T-helper 2 cell treated with Interferon-gamma antibody and Interleukin-4, amounts not matched to agents 100 ng/mL and 5 ng/mL, for 36 hours (primary cell): Measurements from ENCODE around the gene FSTL5. TPM values are rescaled to one million over a fixed set of nuclear protein-coding genes. Genes with fewer than 3 reads are reported as not detected.
"Not testable (repeated sequence)": the region's sequence is repeated elsewhere in the genome, so short reads cannot be mapped to it uniquely, and the experiment has no call there.

Experiments
- intact Hi-C: fragments of 100-400 bp; cut with micrococcal nuclease; formaldehyde crosslinking; loops from one replicate; pipeline ENCODE4 v1.15.1; 2023
- total RNA-seq: library from RNA; stranded (reverse); gene quantifications from 2 replicates; pipeline ENCODE4 v1.2.3, GENCODE V29; 2022

FSTL5 gene
- not detected in 2 replicates for total RNA-seq

DNA sequence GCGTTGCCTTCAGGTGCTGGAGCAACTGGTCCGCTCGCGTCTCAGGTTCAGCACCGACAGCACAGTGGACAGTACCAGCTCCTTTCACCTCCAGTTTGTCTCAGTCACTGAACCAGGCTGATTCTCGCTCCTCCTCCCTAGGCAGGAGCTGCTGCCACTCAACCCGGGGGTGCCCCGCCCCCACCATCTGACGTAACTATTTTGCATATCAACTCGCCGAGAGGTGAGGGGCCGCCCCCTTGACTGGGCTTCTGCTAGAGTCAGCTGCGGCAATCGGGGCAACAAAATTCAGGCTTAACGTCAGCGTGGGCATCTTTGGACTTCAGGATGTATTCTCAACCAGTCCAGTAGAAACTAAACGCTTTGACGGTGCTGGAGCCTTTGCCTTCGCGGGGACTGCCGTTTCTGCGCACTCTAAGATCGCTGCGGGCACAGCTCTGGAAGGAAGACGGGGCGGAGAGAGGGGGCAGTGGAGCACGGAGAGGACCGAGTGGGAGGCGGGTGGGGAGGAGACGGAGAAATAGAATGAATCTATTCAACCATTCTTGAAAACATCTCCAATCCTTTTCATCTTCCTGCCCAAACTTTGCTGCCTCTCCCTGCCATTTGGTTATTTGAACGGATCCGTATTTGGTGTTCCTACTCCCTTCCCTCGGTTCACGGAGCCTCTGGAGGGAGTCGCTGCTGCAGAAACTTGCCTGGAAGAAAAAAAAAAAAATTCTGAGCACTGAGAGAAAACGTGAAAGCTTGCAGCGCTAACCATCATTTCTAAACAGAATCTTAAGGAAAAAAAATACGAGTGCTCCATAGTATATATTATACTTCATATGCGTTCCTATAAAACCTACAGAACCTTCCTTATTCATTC, at the start of gene FSTL5:
TSS of gene FSTL5 (minus strand) at position 109 of the 868 bp plus-strand sequence. CDS start 52,604 bp downstream, outside the sequence.
- intact Hi-C loops, result no loop called here

DNA sequence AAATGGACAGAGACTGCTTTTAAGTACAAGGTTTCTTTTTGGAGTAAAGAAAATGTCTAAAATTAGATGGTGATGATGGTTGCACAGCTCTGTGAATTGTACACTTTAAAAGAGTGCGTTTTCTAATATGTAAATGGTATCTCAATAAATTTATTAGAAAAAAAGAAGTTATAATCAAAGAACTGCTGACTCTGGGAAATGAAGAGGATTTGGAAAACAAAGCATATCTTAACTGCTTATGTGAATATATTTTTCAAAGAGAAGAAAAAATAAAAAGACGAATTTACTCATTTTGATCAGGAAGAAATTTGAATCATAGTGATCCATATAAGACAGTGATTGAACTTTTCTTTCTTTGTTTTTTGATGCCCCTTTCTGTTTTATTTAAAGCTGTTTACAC, 45.9 kb upstream of the FSTL5 start:
- intact Hi-C loops, result no loop called here

DNA sequence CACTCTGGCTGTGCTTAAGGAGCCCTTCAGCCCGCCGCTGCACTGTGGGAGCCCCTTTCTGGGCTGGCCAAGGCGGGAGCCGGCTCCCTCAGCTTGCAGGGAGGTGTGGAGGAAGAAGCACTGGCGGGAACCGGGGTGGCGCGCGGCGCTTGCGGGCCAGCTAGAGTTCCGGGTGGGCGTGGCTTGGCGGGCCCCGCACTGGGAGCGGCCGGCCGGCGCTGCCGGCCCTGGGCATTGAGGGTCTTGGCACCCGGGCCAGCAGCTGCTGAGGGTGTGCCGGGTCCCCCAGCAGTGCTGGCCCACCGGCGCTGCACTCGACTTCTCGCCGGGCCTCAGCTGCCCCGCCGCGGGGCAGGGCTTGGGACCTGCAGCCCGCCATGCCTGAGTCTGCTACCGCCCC, 39.7 kb upstream of the FSTL5 start:
- intact Hi-C loops, result not testable (repeated sequence)

DNA sequence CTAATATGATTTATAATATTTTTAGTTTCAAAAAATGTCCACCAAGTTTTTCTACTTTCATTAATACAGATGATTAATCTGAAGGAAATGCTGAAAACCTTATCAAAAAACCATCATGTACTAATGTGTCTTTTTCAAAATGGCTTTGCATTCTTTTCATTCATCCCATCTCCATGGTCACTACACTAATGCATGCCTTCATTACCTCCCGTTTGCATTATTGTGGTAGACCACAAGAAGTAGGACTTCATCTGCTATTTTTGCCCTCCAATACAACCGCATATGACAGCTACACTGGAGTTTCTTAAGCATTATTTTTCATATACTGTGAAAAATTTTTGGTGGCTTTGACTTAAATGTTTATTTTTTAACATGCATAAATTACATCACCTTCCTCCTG, 37.9 kb upstream of the FSTL5 start:
- intact Hi-C loops, result no loop called here

DNA sequence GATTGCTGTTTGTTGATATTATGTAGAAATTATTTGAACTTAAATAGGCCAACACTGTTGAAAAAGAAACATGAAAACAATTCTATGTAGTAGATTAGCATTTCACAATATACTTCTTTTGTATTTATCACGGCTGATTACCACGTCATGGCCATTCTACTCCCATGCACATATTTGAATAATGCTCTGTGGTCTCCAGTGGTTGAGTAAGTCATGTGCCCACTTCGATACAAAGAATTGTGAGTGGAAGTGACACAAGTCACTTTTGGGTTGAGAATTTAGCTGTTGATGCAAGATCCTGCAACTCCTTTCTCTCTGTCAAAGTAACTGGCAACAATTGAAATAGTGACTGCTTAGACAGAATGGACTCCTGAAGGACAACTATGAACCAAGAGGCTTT, 6.7 kb upstream of the FSTL5 start:
- intact Hi-C loops, result no loop called here

DNA sequence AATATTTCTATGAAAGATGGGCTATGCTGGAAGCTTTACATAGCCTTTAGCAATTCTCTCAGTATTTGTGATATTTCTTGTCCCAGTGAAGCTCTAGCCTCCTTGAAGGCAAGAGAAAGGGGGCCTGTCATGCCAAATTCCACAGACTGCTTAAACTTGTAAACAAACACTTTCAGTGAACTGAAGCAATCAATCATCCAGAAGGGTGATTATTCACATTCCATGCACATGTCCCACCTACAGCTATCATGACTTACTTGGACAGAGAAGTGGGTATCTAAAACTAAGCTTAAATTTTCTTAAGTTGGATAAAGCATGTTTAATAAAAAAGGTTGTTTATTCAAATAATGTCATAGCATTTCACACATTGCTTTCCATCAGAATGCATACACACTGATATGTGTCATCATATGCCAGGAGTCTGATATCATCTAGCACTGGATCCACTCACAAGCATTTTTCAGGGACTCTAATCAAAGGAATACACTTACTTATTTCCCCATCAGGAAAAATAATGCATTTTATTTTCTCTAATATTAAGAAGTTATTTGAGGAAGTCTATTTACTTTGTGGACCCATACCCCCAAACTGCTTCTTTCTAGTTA, 1.2 kb upstream of the FSTL5 start:
- intact Hi-C loops, result no loop called here

DNA sequence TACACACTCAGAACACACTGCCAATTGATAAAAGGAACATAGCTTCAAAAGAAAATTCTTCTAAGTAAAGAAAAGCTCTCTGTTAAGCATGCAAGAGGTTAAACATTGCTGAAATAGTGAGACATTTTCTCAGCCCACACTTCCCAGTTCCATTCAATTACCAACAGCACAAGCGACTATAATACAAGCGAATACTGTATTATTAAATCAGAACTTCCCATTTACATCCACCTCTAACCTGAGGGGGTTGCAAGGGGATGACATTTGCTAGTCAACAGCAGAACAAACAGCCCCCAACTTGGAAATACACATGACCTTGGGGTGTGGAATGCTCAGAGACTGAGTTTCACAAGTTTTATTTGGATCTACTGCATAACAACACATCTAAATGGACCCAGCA, 1.1 kb downstream of the FSTL5 start:
- intact Hi-C loops, result no loop called here

DNA sequence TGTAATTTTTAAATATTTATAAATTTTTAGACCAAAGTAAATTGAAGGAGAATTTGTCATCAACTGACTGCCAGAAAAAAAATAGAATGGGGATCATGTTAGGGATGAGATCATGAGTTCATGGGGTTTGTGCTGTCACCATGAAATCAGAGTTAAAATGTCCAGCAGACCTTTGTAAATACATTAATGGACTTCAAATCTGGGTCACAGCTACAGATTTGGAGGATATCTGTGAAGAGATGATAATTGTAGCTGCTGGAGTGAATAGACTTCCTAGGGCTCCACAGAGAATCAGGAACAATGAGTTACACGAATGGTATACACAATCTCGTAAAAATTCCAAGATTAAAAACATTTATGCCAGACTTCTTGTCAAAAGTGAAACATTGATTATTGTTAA, 6.6 kb downstream of the FSTL5 start:
- intact Hi-C loops, result no loop called here

DNA sequence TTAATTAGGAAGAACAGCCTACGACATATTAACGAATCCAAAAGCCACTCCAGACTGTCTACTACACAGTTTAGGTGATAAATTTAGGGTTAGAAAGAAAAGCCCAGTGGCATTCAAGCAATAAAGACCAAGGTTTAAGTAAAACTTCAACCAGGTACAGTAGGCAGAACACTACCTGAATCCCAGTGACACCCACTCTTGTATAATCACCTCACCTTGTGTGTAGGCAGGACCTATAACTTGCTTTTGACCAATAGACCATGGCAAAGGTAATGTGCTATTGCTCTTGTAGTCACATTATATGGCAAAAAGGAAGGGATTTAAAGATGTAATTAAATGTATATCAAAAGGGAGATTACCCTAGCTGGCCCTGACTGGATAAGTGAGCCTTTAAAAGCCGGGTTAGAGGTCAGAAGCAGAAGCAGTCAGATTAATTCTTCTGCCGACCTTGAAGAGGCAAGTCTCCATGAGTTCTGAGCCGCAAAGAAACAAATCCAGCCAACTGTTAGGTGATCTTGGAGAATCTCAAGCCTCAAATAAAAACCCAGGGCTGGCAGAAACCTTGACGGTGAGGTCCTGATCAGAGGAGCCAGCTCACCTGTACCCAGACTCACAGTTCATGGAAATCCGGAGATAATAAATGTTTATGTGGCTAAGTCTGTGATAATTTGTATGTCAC, 8.8 kb downstream of the FSTL5 start:
- intact Hi-C loops, result no loop called here

DNA sequence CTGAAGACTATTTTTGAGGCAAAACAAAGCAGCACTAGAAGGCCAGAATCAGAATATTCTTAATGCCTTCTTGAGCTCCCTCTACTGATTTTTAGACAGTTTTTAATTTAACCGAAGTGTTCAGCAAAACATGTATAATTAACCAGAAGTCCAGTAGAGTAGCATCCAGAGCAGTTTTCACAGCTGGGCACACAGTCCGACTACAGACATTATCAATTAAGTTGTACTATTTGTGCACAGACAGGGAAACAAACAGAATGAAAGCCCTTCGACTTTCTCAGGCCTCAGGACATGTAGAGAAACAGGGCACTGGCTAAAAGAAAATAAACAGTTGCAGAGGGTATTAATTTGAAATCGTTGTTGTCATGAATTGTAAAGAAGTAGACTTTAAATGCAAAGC, 11.9 kb downstream of the FSTL5 start:
- intact Hi-C loops, result no loop called here

DNA sequence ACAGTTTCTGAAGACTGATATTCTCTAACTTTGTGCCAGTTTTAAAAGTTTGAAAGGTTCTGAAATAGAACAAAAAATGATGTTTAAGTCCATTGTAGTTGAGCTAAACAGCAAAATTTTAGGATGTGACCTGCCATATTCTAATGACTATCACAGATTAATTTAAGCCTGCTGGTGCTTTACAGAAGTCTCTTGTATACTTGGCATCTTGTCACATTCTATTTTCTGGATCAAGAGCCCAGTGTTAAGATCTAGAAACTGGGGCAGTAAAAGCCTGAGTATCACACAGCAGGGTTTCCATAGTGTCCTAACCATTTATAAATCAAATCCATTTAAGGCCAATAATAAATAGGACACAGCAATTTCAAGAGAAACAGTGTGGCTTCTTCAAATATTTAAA, 12.4 kb downstream of the FSTL5 start:
- intact Hi-C loops, result no loop called here

DNA sequence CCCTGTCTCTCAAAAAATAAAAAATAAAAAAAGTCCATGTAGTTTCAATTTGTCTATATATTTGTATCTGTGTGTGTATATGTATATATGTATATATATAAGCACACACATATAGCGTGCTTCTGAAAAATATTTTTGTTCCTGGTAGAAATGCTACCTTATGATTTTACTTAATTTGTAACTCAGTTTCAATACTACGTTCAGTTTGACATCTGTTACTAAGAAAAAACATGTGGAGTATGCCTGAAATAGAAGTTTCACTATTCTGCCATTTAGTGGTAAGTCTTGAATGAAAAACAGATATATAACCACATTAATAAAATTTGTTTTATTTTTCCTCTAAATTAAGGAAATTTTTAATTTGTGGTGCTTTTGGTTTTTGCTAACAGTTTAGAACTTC, 14.2 kb downstream of the FSTL5 start:
- intact Hi-C loops, result no loop called here

DNA sequence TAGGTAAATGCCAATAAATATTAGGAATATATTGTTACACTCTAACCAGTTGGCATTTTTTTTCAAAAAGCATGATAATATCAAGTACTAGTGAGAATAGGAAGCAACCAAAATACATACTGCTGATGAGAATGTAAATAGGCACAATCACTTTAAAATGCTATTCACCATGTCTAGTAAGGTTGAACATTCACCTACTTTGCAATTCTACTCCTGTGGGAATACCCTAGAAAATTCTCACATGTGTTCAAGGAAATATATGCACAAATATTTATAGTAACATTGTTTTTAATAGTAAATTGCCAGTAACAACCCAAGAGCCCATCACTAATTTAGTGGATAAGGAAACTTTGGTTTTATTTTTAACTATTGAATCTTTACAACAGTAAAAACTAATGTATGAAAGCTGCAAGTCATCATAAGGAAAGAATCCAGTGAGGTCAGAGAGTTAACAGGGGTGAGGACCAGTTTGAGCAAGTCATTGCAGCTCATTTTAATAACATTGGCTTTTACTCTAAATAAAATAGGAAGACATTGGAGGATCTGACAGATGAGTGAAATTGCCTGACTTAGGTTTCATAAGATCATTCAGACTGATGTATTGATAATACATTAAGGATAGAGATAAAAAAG, 23.6 kb downstream of the FSTL5 start:
- intact Hi-C loops, result no loop called here

DNA sequence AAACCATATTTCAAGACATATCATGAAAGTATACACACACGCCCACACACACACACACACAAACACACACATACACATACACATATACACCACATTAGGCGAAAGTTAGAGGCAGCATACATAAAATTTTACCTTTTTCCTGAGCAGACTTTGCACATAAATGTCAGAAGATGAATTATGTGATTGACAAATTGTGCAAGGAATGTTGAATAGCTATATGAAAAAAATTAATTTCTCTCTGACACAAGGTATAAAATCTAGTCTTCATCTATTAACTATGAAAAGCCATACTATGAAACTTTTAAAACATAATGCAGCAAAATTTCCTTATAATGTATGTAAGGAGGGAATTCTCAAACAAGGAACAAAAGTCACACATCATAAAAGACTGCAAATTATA, 24.4 kb downstream of the FSTL5 start:
- intact Hi-C loops, result no loop called here

DNA sequence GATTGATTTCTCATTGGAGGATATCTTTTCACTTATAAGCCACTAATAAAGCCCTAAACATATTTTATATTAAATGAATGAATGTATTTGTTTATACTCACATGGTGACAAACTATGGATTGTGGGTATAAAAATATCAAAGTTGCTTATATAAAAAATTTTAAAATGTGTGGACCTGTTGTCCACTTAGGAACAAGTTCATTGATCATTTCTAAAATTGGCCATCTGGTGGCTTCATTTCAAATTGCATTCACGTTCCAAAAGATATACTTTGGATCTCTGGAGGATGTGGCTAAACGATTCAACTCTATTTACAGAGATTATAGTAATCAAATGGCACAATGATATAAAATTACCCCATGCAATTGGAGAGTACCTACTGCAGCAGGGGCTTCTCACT, 32.5 kb downstream of the FSTL5 start:
- intact Hi-C loops, result no loop called here

DNA sequence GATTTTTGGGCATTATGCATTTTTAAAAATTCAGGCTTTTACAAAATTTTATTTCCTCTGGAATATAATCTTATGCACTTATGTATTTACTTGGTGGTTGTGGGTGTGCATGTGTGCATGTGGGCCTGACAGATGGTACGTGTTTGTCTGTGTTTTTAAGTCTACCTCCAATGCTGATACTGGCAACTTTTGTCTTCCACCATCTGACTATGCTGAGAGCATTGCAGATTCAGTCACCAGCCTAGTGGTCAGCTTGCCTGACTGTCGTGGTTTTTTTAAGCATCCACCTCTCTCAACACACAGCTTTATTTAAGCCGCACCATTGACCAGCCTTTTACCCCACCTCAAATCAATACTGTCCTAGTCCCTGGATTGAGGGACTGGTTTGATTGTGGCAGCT, 37.1 kb downstream of the FSTL5 start:
- intact Hi-C loops, result no loop called here

DNA sequence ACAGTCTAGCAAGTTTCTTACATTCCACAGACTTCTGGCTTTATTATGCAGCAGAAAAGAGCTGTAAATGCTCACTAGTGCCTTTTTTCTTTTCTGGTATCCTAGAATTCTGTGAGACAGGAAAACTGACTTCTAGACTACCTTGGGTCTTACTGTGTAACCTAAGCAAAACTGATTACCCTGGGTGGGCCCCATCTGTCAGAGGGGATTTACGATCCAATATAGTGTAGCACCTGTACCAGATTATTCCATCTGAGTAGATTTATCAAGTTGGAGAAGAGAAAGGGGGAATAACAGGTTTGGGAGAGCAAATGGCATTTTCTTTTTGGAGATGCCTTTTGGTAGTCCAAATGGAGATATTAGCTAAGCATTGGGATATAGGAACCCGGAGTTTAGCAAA, 46.7 kb downstream of the FSTL5 start:
- intact Hi-C loops, result no loop called here

DNA sequence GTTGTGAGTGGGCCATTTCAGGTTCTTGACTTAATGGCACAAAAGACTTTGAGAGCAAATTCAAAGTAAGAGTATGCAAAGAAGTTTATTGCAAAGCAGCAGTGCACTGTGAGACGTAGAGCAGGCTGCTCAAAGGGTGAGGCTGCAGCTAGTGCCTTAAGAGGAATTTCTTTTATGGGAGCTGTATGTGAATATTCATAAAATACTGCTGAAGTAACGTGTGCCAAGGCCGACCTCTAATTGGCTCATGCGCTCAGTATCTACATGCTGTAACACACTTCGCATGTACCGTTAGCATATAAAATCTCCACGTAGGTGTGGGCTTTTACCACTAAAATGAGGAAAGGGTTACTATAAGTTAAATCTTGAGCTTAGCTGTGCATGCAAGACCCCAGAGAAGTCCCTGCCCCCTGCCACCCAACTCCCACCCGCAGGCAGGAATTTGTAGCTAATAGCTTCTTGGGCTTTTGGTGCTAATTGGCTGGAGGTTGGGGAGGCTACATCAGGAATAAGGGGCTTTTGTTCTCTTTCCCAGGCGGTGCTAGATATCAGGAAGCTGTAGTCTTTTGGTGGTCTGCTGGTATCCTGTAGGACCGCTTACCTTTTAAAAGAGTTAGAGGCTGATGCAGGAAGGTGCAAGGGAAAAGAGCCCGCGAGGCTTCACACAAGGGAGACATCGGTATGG, 47.6 kb downstream of the FSTL5 start:
- intact Hi-C loops, result no loop called here

DNA sequence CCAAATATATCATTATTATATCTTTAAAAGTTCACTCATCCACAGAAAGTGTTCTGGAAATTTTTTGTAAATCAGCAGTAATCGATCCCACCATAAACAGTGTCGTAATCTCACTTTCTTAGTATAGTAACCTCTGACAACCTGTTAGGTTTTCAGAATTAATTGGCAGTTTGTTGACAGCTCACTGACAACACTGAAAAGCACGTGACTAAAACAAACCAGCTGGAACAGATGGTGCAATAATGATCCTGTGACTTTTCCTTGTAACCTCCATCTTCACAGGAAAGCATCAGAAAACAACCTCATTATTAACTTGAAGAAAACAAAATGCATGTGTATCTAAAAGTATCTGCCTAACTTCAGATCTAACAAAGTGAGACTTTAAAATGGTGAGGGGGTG, 48.5 kb downstream of the FSTL5 start:
- intact Hi-C loops, result no loop called here

DNA sequence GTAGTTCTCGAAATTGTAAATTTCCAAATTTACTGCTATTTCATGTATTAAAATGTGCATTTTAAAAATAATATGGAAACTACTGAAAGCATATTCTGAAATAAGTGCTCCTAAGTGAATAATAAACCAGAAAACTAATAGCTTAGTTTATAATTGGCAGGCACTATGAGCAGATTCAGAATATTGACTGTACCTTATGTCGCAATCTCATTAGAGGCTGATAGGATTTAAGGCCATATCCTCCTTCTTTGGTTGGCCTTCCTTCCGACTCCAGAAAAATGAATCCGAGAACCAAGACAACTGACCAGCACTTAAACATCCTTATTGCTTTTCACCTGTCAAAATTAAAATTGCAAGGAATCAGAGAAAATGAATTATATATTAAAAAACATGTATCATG, 52.7 kb downstream of the FSTL5 start:
- intact Hi-C loops, result no loop called here

DNA sequence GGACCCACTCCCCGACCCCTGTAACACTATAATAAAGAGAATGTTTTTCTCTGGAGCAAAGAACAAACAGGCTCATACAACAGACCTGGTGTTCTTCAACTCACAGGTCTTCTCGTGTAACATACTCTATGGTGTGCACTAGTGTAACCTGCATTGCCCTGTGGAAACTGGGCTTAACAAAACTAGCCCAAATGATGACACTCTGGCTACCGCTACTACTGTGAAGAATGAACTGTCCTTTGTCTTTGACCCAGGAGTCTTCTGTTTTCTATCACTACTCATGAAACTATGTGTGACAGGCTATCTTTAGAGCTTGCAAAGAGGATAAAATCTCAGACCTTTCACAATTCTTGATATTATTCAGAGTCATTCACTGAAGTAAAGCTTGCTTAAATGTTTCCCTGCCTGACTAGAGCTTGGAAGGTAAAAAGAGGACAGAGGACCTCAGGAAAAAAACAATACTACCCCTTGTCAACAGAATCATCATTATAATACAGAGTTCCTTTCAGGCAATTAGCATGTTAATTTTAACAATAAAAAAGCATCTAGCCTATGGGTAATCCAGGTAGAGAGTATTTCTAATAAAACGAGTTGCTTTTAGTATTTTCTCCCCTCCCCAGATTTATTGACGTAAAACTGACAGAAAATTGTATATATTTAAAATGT, 59.2 kb downstream of the FSTL5 start:
- intact Hi-C loops, result no loop called here
